ENCODE data around the gene COL1A1. TPM values are rescaled to one million over a fixed set of nuclear protein-coding genes. Genes with fewer than 3 reads are reported as not detected.

Gene COL1A1
- total RNA-seq, 1 experiment from 2014 or later, result 20.7 TPM

DNA sequence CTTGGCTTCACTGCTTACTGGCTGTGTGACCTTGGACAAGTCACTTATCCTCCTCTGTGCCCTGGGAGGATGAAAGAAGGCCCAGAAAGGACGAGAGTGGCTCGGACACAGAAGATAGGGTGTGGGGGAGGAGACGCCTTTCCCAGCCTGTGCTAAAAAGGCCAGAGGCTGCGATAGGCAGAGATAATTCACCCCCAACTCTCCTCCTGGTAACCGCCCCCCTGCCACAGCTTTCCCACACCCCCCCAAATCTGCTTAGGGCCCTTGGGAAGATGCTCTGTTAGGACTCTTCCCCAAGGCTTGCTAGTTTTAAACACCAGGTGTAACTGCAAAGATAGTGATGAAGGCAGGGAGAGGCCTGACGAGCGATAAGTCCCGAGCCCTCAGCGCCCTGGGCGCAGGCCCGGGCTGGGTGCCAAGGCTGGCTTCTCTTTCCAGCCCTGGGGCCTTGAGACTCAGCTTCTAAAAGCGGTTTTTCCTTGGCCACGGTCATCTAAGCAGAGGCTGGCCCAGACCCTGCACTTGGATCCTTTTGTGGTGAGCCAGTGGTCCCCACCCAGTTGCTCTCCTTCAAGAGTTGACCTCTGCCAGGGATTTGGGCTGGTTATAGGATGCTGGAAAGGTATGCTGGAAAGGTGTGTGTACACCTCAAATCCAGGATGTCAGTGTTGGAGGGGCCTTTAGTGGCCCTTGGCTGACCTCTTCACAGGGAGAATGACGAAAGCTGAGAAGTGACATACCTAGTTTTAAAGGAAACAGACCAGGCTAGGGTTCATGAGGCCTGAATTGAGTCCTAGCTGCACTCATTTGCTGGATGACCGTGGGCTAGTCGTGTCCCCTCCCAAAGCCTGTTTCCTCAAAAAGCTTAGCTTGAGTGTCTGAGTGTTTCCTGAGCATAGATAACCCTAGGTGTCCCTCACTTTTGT, 47.5 kb downstream of the COL1A1 start:
- Histone ChIP-seq H3K27ac (peak overlapping the region; percentile 86), H2AFZ (no peak overlapping the region), H3K4me2 (peak overlapping the region; percentile 76), H3K9me3 (ENCODE audit: insufficient read depth, low read depth) (no peaks in the 10 kb centered on the region), H3K9me2 (ENCODE audit: insufficient read depth) (no peaks in the 10 kb centered on the region), H3K4me1 (replicated peaks; ENCODE audit: insufficient read depth) (peaks cover 47% of the 10 kb centered on the region), H3K79me2 (ENCODE audit: low read depth) (peaks cover 17% of the 10 kb centered on the region), H3K4me3 (no peak overlapping the region; the same call in 1 of the 2 replicates), H3K27me3 (ENCODE audit: insufficient read depth, low read depth) (no peaks in the 10 kb centered on the region), H3F3A (ENCODE audit: insufficient read depth, low read depth) (peaks cover 45% of the 10 kb centered on the region), H3K36me3 (ENCODE audit: low read depth) (no peaks in the 10 kb centered on the region), H4K20me1 (ENCODE audit: insufficient read depth) (no peaks in the 10 kb centered on the region)
- intact Hi-C loops (cut with micrococcal nuclease; ENCODE audit: unreplicated experiment), result loop anchor here (2.0 to 5.0 kb wide), 2 partner anchors 127 to 267 kb away; no protein-coding TSS in a partner anchor
- no TSS peak for BruUV-seq (replicated peaks)
- DNase-seq, result peak; percentile 90 to 99
- CTCF ChIA-PET, result interaction anchor here (0.6 to 0.9 kb wide), 3 partner anchors 20 to 127 kb away, joined by 3 read pairs; no protein-coding TSS in a partner anchor
- no peak for TF ChIP-seq EZH2 (IDR thresholded peaks at IDR 0.05; ENCODE audit: low read depth)
- TF ChIP-seq, protein P1, sequence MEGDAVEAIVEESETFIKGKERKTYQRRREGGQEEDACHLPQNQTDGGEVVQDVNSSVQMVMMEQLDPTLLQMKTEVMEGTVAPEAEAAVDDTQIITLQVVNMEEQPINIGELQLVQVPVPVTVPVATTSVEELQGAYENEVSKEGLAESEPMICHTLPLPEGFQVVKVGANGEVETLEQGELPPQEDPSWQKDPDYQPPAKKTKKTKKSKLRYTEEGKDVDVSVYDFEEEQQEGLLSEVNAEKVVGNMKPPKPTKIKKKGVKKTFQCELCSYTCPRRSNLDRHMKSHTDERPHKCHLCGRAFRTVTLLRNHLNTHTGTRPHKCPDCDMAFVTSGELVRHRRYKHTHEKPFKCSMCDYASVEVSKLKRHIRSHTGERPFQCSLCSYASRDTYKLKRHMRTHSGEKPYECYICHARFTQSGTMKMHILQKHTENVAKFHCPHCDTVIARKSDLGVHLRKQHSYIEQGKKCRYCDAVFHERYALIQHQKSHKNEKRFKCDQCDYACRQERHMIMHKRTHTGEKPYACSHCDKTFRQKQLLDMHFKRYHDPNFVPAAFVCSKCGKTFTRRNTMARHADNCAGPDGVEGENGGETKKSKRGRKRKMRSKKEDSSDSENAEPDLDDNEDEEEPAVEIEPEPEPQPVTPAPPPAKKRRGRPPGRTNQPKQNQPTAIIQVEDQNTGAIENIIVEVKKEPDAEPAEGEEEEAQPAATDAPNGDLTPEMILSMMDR (conservative IDR thresholded peaks at IDR 0.05), result no peak
- POLR2A ChIA-PET (ENCODE audit: unreplicated experiment), result interaction anchor here (0.6 kb wide), 4 partner anchors 63 to 201 kb away, joined by 3 to 22 read pairs (median 4); partner anchors contain the start of gene ITGA3

- CTCF ChIA-PET, result interaction anchor here (1.0 kb wide), 1 partner anchor 291 kb away, joined by 6 read pairs; no protein-coding TSS in a partner anchor
- DNase-seq, result no peak
- peaks cover 52% of the 10 kb centered on the region for H3F3A ChIP-seq (ENCODE audit: insufficient read depth, low read depth)
- H3K36me3 ChIP-seq (ENCODE audit: low read depth), result no peaks in the 10 kb centered on the region
- intact Hi-C loops (cut with micrococcal nuclease; ENCODE audit: unreplicated experiment), result loop anchor here (5.0 kb wide), 1 partner anchor 265 kb away; no protein-coding TSS in a partner anchor
- no TSS peak for BruUV-seq (replicated peaks)
- TF ChIP-seq EZH2 (IDR thresholded peaks at IDR 0.05; ENCODE audit: low read depth), result no peak
- TF ChIP-seq, protein P1 (conservative IDR thresholded peaks at IDR 0.05), result no peak
- peaks cover 56% of the 10 kb centered on the region for H3K4me1 ChIP-seq (replicated peaks; ENCODE audit: insufficient read depth)
- POLR2A ChIA-PET (ENCODE audit: unreplicated experiment), result no interaction called here
- peak overlapping the region; percentile 86 for H3K27ac ChIP-seq
- H3K4me3 ChIP-seq, result peak overlapping the region; percentile 70; the same call in 1 of the 2 replicates
- H2AFZ ChIP-seq, result no peak overlapping the region
- H3K27me3 ChIP-seq (ENCODE audit: insufficient read depth, low read depth), result no peaks in the 10 kb centered on the region
- peak overlapping the region; percentile 76 for H3K4me2 ChIP-seq
- H4K20me1 ChIP-seq (ENCODE audit: insufficient read depth), result peaks cover 11% of the 10 kb centered on the region
- H3K79me2 ChIP-seq (ENCODE audit: low read depth), result peaks cover 28% of the 10 kb centered on the region
- no peaks in the 10 kb centered on the region for H3K9me3 ChIP-seq (ENCODE audit: insufficient read depth, low read depth)
- no peaks in the 10 kb centered on the region for H3K9me2 ChIP-seq (ENCODE audit: insufficient read depth)
These were observed 48.7 kb downstream of the COL1A1 start for GRCh38 chr17:50152736-50153135.

DNA sequence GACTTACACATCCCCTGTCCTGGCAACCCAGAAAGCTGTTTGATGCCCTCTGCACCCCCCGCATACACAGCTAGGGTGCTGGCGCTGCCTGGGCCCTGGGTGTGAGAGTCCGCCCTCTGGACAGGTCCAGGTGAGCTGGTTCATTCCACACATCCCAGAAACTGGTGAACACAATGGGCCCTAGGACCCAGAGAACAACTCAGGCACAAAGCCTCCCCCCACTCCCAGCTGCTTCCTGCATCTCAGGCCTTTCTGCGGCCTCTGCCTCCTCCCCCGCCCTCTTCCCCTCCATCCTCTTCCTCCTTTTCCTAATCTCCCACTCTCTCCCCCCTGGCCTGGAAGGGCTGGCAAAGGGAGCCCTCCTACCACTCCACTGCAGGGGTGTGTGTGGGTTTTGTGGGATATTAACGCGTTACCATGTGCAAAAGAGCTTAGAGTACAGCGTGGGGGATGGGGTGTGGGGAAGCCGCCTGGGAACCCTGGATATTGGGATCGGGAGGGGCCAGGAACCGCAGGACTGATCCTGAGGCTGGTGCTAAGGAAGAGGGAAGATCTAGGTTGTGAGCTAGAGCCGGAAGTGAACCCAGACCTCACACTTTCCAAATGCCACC, 49.4 kb downstream of the COL1A1 start:
- peak; percentile 82 to 91 for DNase-seq
- peaks cover 18% of the 10 kb centered on the region for H4K20me1 ChIP-seq (ENCODE audit: insufficient read depth)
- peaks cover 35% of the 10 kb centered on the region for H3K79me2 ChIP-seq (ENCODE audit: low read depth)
- no peaks in the 10 kb centered on the region for H3K9me2 ChIP-seq (ENCODE audit: insufficient read depth)
- peak overlapping the region; percentile 48 for H2AFZ ChIP-seq
- ChIA-PET CTCF (interaction anchor here (0.6 to 1.0 kb wide), 2 partner anchors 58 to 291 kb away, joined by 4 to 6 read pairs; no protein-coding TSS in a partner anchor), POLR2A (ENCODE audit: unreplicated experiment) (no interaction called here)
- H3K9me3 ChIP-seq (ENCODE audit: insufficient read depth, low read depth), result no peaks in the 10 kb centered on the region
- no peaks in the 10 kb centered on the region for H3K36me3 ChIP-seq (ENCODE audit: low read depth)
- intact Hi-C loops (cut with micrococcal nuclease; ENCODE audit: unreplicated experiment), result loop anchor here (5.0 kb wide), 1 partner anchor 265 kb away; no protein-coding TSS in a partner anchor
- peak overlapping the region; percentile 76 for H3K4me2 ChIP-seq
- peak overlapping the region; percentile 86 for H3K27ac ChIP-seq
- peaks cover 62% of the 10 kb centered on the region for H3K4me1 ChIP-seq (replicated peaks; ENCODE audit: insufficient read depth)
- TF ChIP-seq, protein P1 (conservative IDR thresholded peaks at IDR 0.05), result no peak
- no peak for TF ChIP-seq EZH2 (IDR thresholded peaks at IDR 0.05; ENCODE audit: low read depth)
- H3K4me3 ChIP-seq, result peak overlapping the region; percentile 70; the same call in 1 of the 2 replicates
- TSS peak; percentile 73 for BruUV-seq (replicated peaks)
- H3F3A ChIP-seq (ENCODE audit: insufficient read depth, low read depth), result peaks cover 52% of the 10 kb centered on the region
- H3K27me3 ChIP-seq (ENCODE audit: insufficient read depth, low read depth), result no peaks in the 10 kb centered on the region
